ENCODE measurements around the gene CTNNA3. TPM values are rescaled to one million over a fixed set of nuclear protein-coding genes. Genes with fewer than 3 reads are reported as not detected.
A peak's percentile ranks its signal among the peaks of the same experiment; 100 is the strongest.

Gene CTNNA3
- total RNA-seq, 1 donor from 2014 or later: 0.30 TPM

DNA sequence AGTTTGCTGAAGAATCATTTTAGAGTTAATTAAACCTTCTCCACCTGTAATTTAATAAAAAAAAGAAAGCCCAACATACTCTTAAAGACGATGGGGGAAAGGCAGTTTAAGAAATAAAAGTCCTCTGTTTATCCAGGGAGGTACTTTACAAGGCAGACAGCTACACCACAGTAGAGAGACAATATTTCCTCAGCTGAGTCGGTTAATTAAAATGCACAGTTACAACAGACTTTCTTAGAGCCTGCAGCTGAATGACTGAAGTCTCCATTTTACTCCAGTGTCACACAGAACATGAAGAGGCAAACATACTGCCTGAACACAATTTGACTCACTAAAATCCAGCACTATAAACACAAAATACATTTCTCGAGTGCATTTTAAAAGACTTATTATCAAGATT, 755.0 kb downstream of the CTNNA3 start:
- TF ChIP-seq, protein P1, sequence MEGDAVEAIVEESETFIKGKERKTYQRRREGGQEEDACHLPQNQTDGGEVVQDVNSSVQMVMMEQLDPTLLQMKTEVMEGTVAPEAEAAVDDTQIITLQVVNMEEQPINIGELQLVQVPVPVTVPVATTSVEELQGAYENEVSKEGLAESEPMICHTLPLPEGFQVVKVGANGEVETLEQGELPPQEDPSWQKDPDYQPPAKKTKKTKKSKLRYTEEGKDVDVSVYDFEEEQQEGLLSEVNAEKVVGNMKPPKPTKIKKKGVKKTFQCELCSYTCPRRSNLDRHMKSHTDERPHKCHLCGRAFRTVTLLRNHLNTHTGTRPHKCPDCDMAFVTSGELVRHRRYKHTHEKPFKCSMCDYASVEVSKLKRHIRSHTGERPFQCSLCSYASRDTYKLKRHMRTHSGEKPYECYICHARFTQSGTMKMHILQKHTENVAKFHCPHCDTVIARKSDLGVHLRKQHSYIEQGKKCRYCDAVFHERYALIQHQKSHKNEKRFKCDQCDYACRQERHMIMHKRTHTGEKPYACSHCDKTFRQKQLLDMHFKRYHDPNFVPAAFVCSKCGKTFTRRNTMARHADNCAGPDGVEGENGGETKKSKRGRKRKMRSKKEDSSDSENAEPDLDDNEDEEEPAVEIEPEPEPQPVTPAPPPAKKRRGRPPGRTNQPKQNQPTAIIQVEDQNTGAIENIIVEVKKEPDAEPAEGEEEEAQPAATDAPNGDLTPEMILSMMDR (IDR thresholded peaks at IDR 0.05): no peak
- peaks cover 37% of the 10 kb centered on the region for H3K27me3 Mint-ChIP-seq (ENCODE audit: unreplicated experiment)
- H3K27ac Mint-ChIP-seq (ENCODE audit: unreplicated experiment): no peak overlapping the region
- H3K36me3 Mint-ChIP-seq (ENCODE audit: unreplicated experiment): no peaks in the 10 kb centered on the region
- H3K9me3 Mint-ChIP-seq (ENCODE audit: unreplicated experiment): no peaks in the 10 kb centered on the region
- DNase-seq (ENCODE audit: extremely low spot score, unreplicated experiment): no peak
- H3K4me3 Mint-ChIP-seq (ENCODE audit: unreplicated experiment): no peak overlapping the region
- no peaks in the 10 kb centered on the region for H3K4me1 Mint-ChIP-seq (ENCODE audit: unreplicated experiment)

DNA sequence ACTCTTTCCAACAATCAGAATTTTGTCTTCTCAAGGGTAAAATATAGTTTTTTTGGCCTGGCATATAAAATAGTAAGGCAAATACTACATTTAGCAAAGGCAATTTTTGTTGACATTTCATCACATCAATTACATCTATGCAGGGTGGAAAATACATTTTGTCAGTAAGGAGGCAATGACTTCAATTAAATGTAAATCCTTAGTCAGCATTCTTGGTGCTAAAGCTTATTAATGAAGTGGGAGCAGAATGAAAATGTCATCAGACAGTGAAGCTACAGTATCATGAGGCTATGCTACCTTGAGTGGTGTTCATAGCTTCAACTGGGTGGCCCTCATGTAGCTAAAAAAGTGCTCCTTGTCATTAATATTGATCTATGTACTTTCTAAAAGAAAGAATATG, 761.3 kb downstream of the CTNNA3 start:
- Mint-ChIP-seq H3K27me3 (ENCODE audit: unreplicated experiment) (peaks cover 45% of the 10 kb centered on the region), H3K4me3 (ENCODE audit: unreplicated experiment) (no peak overlapping the region), H3K4me1 (ENCODE audit: unreplicated experiment) (no peaks in the 10 kb centered on the region), H3K27ac (ENCODE audit: unreplicated experiment) (no peak overlapping the region), H3K36me3 (ENCODE audit: unreplicated experiment) (no peaks in the 10 kb centered on the region), H3K9me3 (ENCODE audit: unreplicated experiment) (no peaks in the 10 kb centered on the region)
- TF ChIP-seq, protein P1 (IDR thresholded peaks at IDR 0.05): no peak
- no peak for DNase-seq (ENCODE audit: extremely low spot score, unreplicated experiment)

DNA sequence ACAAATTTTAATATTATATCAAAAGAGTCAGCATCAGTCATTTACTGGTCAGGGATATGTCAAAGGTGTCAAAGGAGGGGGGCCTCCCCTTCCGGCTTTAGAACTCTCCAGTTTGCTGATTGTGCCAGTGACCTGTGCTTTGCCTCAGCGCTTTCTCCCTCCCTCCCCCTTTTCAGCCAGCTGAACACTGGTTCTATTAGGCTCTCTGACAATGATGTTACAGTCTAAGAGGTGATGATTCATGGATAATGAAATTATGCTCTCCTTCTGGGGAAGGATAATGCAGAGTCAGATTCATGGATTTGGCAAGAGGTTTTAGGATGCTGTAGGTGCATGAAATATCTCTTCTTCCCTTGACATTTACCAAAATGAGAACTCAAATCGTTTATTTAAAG, 764.0 kb downstream of the CTNNA3 start:
- Mint-ChIP-seq H3K4me1 (ENCODE audit: unreplicated experiment) (peaks cover 5% of the 10 kb centered on the region), H3K36me3 (ENCODE audit: unreplicated experiment) (no peaks in the 10 kb centered on the region), H3K4me3 (ENCODE audit: unreplicated experiment) (no peak overlapping the region), H3K27me3 (ENCODE audit: unreplicated experiment) (peaks cover 66% of the 10 kb centered on the region), H3K27ac (ENCODE audit: unreplicated experiment) (no peak overlapping the region), H3K9me3 (ENCODE audit: unreplicated experiment) (no peaks in the 10 kb centered on the region)
- TF ChIP-seq, protein P1 (IDR thresholded peaks at IDR 0.05): no peak
- no peak for DNase-seq (ENCODE audit: extremely low spot score, unreplicated experiment)

DNA sequence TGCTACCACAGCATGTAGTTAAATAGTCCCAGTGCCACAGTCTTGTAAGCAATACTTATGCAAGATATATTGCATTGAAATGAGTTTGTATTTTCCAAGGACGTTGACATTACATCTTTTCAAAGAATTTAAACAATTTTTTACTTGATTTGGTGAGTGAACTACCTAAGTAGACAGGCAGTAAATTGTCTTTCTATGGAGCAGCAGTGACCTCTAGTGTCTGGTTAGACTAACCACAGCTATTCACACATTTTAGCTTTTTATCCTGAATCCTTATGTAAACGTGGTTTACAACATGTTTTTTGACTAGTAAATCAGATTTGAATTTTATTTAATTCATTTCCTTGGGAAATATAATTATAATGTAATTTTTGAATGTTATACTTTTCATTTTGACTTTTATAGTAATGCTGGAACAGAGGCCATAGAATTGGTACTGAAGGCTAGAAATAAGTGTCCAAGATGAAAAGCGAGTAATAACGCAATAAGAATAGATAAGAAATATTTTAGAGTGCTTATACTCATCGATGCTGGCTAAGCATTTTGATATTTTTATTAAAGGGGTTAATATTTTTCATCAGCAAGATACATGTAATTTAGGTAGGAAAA, 764.6 kb downstream of the CTNNA3 start:
- no peaks in the 10 kb centered on the region for H3K9me3 Mint-ChIP-seq (ENCODE audit: unreplicated experiment)
- no peaks in the 10 kb centered on the region for H3K36me3 Mint-ChIP-seq (ENCODE audit: unreplicated experiment)
- TF ChIP-seq, protein P1 (IDR thresholded peaks at IDR 0.05): peak; percentile 91
- H3K4me3 Mint-ChIP-seq (ENCODE audit: unreplicated experiment): no peak overlapping the region
- no peak for DNase-seq (ENCODE audit: extremely low spot score, unreplicated experiment)
- H3K27me3 Mint-ChIP-seq (ENCODE audit: unreplicated experiment): peaks cover 65% of the 10 kb centered on the region
- H3K4me1 Mint-ChIP-seq (ENCODE audit: unreplicated experiment): peaks cover 5% of the 10 kb centered on the region
- H3K27ac Mint-ChIP-seq (ENCODE audit: unreplicated experiment): no peak overlapping the region

DNA sequence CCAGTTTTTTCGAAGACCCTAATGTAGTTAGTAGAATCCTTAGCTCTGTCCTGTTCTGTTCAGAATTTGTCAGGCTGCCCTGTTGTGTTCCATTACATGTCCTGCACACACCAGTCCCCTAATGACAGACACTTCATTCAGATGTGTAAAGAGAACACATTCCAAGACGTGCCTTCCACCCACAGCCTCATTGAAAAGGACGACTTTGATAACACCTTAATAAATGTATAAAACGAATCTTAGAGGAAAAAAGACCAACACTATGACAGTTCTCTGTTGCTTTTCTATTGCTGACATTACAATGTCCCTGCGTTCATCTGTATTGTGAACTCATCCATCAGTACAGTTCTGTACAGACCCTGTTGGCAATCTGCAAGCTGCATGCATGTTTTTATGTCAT, 766.6 kb downstream of the CTNNA3 start:
- peaks cover 12% of the 10 kb centered on the region for H3K4me1 Mint-ChIP-seq (ENCODE audit: unreplicated experiment)
- no peak overlapping the region for H3K4me3 Mint-ChIP-seq (ENCODE audit: unreplicated experiment)
- H3K9me3 Mint-ChIP-seq (ENCODE audit: unreplicated experiment): no peaks in the 10 kb centered on the region
- no peak overlapping the region for H3K27ac Mint-ChIP-seq (ENCODE audit: unreplicated experiment)
- H3K27me3 Mint-ChIP-seq (ENCODE audit: unreplicated experiment): peaks cover 55% of the 10 kb centered on the region
- DNase-seq (ENCODE audit: extremely low spot score, unreplicated experiment): no peak
- TF ChIP-seq, protein P1 (IDR thresholded peaks at IDR 0.05): no peak
- no peaks in the 10 kb centered on the region for H3K36me3 Mint-ChIP-seq (ENCODE audit: unreplicated experiment)
